GM23338 (cell line): ENCODE measurements around the gene CHD9. TPM values are rescaled to one million over a fixed set of nuclear protein-coding genes. Genes with fewer than 3 reads are reported as not detected.

Experiments used
- ATAC-seq: fragments of 200-7000 bp; cut with Tn5 transposase; 3 replicates; pipeline ENCODE4 v1.9.1; 2020
- DNase-seq: peaks from one replicate; pipeline ENCODE4 v3.0.0-alpha.2; 2015; ENCODE audit warnings: low spot score
- H2AFZ ChIP-seq: fragments of 200-600 bp; sonication (generic); 2 replicates; pipeline ENCODE4 v1.8.0; 2016; ENCODE audit warnings: antibody characterized with exemption, mild to moderate bottlenecking, moderate library complexity
- H3F3A ChIP-seq: fragments of 200-600 bp; sonication (generic); replicated peaks from 2 replicates; pipeline ENCODE4 v1.8.0; 2017; ENCODE audit warnings: antibody characterized with exemption, mixed run types, low read depth
- H3K27ac ChIP-seq: fragments of 200-600 bp; sonication (generic); 2 replicates; pipeline ENCODE4 v1.6.1; 2016; ENCODE audit warnings: low read depth
- H3K27me3 ChIP-seq: fragments of 200-600 bp; sonication (generic); 2 replicates; pipeline ENCODE4 v1.8.0; 2016; ENCODE audit warnings: mild to moderate bottlenecking, mixed run types, moderate library complexity; ENCODE audit not compliant: insufficient read depth
- H3K36me3 ChIP-seq: fragments of 200-600 bp; sonication (generic); 2 replicates; pipeline ENCODE4 v1.8.0; 2016; ENCODE audit warnings: mild to moderate bottlenecking; ENCODE audit not compliant: insufficient read depth
- H3K4me1 ChIP-seq: fragments of 200-600 bp; sonication (generic); 2 replicates; pipeline ENCODE4 v1.8.0; 2016; ENCODE audit warnings: mild to moderate bottlenecking, moderate library complexity; ENCODE audit not compliant: insufficient read depth
- H3K4me2 ChIP-seq: fragments of 200-600 bp; sonication (generic); 2 replicates; pipeline ENCODE4 v1.7.1; 2017; ENCODE audit warnings: mixed run types
- H3K4me3 ChIP-seq: fragments of 200-600 bp; sonication (generic); 2 replicates; pipeline ENCODE4 v1.6.1; 2016; ENCODE audit warnings: mixed run types
- H3K79me2 ChIP-seq: fragments of 200-600 bp; sonication (generic); replicated peaks from 2 replicates; pipeline ENCODE4 v1.8.0; 2017; ENCODE audit warnings: mild to moderate bottlenecking; ENCODE audit not compliant: insufficient read depth
- H3K9me2 ChIP-seq: fragments of 200-600 bp; sonication (generic); 2 replicates; pipeline ENCODE4 v1.8.0; 2017; ENCODE audit not compliant: insufficient read depth
- H4K20me1 ChIP-seq: fragments of 200-600 bp; sonication (generic); replicated peaks from 2 replicates; pipeline ENCODE4 v1.8.0; 2017; ENCODE audit warnings: mild to moderate bottlenecking; ENCODE audit not compliant: insufficient read depth
- H3K27ac Mint-ChIP-seq: 2 replicates; pipeline ENCODE4 v1.8.0; 2020; ENCODE audit warnings: inconsistent platforms, mild to moderate bottlenecking, moderate library complexity, mixed read lengths
- H3K27me3 Mint-ChIP-seq: 3 replicates; pipeline ENCODE4 v1.8.0; 2022; ENCODE audit warnings: low read depth, mild to moderate bottlenecking, moderate library complexity, mixed read lengths, inconsistent platforms; ENCODE audit not compliant: insufficient read depth, poor library complexity
- H3K36me3 Mint-ChIP-seq: 3 replicates; pipeline ENCODE4 v1.8.0; 2021; ENCODE audit warnings: low read depth, mild to moderate bottlenecking, inconsistent platforms, moderate library complexity, mixed read lengths
- H3K4me1 Mint-ChIP-seq: 3 replicates; pipeline ENCODE4 v1.8.0; 2020; ENCODE audit warnings: mild to moderate bottlenecking, inconsistent platforms, mixed read lengths
- H3K4me3 Mint-ChIP-seq: 3 replicates; pipeline ENCODE4 v1.8.0; 2021; ENCODE audit warnings: moderate library complexity, mild to moderate bottlenecking, inconsistent platforms, mixed read lengths
- H3K9me3 Mint-ChIP-seq: 3 replicates; pipeline ENCODE4 v1.8.0; 2020; ENCODE audit warnings: moderate library complexity, mild to moderate bottlenecking, inconsistent platforms, mixed read lengths
- CREB1 ChIP-seq: fragments of 250-450 bp; sonication (Bioruptor Pico); IDR thresholded peaks from 2 replicates; pipeline ENCODE4 v1.5.0; 2020; ENCODE audit warnings: low read depth, mild to moderate bottlenecking, moderate library complexity
- EZH2 ChIP-seq: fragments of 200-600 bp; sonication (generic); IDR thresholded peaks from one replicate; pipeline ENCODE4 v1.8.0; 2017; ENCODE audit warnings: antibody characterized with exemption, mild to moderate bottlenecking, low read depth; ENCODE audit not compliant: unreplicated experiment
- EZH2phosphoT487 ChIP-seq: fragments of 200-600 bp; sonication (generic); IDR thresholded peaks from one replicate; pipeline ENCODE4 v1.8.1; 2018; ENCODE audit warnings: antibody characterized with exemption; ENCODE audit not compliant: unreplicated experiment
- POLR2AphosphoS5 ChIP-seq: IDR thresholded peaks from 2 replicates; pipeline ENCODE4 v1.6.1; 2016; ENCODE audit warnings: antibody characterized with exemption, low read depth
- STAT1 ChIP-seq: IDR thresholded peaks from one replicate; pipeline ENCODE4 v1.6.1; 2016; ENCODE audit warnings: antibody characterized with exemption; ENCODE audit not compliant: unreplicated experiment
- ZNF114 ChIP-seq: fragments of 250-450 bp; sonication (Bioruptor Pico); IDR thresholded peaks from 2 replicates; pipeline ENCODE4 v1.5.0; 2020; ENCODE audit warnings: mild to moderate bottlenecking, moderate library complexity
- ZNF331 ChIP-seq: fragments of 250-450 bp; sonication (Bioruptor Pico); IDR thresholded peaks from 2 replicates; pipeline ENCODE4 v1.5.0; 2020; ENCODE audit warnings: low read depth, mild to moderate bottlenecking, moderate library complexity
- polyA plus RNA-seq: library from polyadenylated mRNA; unstranded; fragments of >200 nt; fragmentation: Nextera tagmentation; extraction: Ambion mirVana; gene quantifications from 2 replicates; pipeline ENCODE4 v1.2.1, GENCODE V29; 2016
- total RNA-seq: library from RNA; depleted of rRNA; stranded (reverse); fragments of >200 nt; shearing (Covaris generic); gene quantifications from 2 replicates; pipeline ENCODE4 v1.2.3, GENCODE V29; 2014
- TF ChIP-seq, protein P1 (sequence below): fragments of 250-450 bp; sonication (Bioruptor Pico); IDR thresholded peaks from 2 replicates; pipeline ENCODE4 v1.5.0; 2020; ENCODE audit warnings: mild to moderate bottlenecking, moderate library complexity

Gene CHD9
- total and polyA plus RNA-seq, 2 experiments from 2014 or later = 18.8 to 46.6 TPM

DNA sequence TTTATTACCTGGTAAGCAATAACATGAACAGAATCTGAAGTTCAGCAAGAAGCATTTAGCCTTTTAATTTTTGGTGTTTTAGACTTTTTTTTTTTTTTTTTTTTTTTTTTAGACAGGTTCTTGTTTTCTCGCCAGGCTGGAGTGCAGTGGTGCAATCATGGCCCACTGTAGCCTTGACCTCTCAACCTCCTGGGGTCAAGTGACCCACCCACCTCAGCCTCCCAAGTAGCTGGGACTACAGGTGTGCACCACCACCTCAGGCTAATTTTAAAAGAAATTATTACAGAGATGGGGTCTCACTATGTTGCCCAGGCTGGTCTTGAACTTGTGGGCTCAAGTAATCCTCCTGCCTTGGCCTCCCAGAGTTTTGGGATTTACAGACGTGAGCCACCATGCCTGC, 206.5 kb downstream of the CHD9 start:
- Histone ChIP-seq H3F3A (no peaks in the 10 kb centered on the region), H3K9me2 (no peaks in the 10 kb centered on the region), H2AFZ (no peak overlapping the region), H3K4me3 (no peak overlapping the region), H3K27me3 (no peaks in the 10 kb centered on the region), H4K20me1 (no peaks in the 10 kb centered on the region), H3K27ac (no peak overlapping the region), H3K4me2 (no peak overlapping the region), H3K79me2 (no peaks in the 10 kb centered on the region), H3K4me1 (no peaks in the 10 kb centered on the region), H3K36me3 (0 out of 2 replicates have a peak, but pooled peaks cover 7% of the 10 kb centered on the region)
- no peak overlapping the region for H3K4me3 Mint-ChIP-seq
- H3K9me3 Mint-ChIP-seq = peaks cover 7% of the 10 kb centered on the region; the same call in 1 of the 3 replicates
- DNase-seq (no peak), ATAC-seq (no peak)
- peaks cover 70% of the 10 kb centered on the region for H3K36me3 Mint-ChIP-seq
- no peaks in the 10 kb centered on the region for H3K4me1 Mint-ChIP-seq
- TF ChIP-seq STAT1 (no peak), EZH2phosphoT487 (no peak), EZH2 (no peak)
- TF ChIP-seq, protein P1, sequence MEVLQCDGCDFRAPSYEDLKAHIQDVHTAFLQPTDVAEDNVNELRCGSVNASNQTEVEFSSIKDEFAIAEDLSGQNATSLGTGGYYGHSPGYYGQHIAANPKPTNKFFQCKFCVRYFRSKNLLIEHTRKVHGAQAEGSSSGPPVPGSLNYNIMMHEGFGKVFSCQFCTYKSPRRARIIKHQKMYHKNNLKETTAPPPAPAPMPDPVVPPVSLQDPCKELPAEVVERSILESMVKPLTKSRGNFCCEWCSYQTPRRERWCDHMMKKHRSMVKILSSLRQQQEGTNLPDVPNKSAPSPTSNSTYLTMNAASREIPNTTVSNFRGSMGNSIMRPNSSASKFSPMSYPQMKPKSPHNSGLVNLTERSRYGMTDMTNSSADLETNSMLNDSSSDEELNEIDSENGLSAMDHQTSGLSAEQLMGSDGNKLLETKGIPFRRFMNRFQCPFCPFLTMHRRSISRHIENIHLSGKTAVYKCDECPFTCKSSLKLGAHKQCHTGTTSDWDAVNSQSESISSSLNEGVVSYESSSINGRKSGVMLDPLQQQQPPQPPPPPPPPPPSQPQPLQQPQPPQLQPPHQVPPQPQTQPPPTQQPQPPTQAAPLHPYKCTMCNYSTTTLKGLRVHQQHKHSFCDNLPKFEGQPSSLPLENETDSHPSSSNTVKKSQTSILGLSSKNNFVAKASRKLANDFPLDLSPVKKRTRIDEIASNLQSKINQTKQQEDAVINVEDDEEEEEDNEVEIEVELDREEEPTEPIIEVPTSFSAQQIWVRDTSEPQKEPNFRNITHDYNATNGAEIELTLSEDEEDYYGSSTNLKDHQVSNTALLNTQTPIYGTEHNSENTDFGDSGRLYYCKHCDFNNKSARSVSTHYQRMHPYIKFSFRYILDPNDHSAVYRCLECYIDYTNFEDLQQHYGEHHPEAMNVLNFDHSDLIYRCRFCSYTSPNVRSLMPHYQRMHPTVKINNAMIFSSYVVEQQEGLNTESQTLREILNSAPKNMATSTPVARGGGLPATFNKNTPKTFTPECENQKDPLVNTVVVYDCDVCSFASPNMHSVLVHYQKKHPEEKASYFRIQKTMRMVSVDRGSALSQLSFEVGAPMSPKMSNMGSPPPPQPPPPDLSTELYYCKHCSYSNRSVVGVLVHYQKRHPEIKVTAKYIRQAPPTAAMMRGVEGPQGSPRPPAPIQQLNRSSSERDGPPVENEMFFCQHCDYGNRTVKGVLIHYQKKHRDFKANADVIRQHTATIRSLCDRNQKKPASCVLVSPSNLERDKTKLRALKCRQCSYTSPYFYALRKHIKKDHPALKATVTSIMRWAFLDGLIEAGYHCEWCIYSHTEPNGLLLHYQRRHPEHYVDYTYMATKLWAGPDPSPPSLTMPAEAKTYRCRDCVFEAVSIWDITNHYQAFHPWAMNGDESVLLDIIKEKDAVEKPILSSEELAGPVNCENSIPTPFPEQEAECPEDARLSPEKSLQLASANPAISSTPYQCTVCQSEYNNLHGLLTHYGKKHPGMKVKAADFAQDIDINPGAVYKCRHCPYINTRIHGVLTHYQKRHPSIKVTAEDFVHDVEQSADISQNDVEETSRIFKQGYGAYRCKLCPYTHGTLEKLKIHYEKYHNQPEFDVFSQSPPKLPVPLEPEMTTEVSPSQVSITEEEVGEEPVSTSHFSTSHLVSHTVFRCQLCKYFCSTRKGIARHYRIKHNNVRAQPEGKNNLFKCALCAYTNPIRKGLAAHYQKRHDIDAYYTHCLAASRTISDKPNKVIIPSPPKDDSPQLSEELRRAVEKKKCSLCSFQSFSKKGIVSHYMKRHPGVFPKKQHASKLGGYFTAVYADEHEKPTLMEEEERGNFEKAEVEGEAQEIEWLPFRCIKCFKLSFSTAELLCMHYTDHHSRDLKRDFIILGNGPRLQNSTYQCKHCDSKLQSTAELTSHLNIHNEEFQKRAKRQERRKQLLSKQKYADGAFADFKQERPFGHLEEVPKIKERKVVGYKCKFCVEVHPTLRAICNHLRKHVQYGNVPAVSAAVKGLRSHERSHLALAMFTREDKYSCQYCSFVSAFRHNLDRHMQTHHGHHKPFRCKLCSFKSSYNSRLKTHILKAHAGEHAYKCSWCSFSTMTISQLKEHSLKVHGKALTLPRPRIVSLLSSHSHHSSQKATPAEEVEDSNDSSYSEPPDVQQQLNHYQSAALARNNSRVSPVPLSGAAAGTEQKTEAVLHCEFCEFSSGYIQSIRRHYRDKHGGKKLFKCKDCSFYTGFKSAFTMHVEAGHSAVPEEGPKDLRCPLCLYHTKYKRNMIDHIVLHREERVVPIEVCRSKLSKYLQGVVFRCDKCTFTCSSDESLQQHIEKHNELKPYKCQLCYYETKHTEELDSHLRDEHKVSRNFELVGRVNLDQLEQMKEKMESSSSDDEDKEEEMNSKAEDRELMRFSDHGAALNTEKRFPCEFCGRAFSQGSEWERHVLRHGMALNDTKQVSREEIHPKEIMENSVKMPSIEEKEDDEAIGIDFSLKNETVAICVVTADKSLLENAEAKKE (CRISPR knock-in tag) = no peak
- H3K27ac Mint-ChIP-seq = no peak overlapping the region
- H3K27me3 Mint-ChIP-seq = no peaks in the 10 kb centered on the region

DNA sequence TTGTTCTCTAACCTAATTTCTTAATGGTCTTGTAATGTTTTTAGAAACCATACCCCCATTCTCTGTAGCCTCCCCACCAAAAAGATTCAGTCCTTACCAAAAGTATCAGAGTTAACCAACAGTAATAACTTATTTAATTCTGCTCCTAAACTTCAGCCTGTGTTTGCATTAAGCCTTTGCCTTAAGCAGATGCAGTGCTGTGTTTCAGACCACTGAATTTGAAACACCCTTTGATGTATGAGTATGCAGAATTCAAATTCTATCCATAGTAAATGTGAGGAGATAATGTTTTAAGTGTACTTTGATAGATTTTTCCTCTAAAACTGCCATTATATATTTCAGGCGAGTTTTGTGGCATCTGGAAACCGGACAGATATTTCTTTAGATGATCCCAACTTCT, 207.9 kb downstream of the CHD9 start:
- H2AFZ ChIP-seq = no peak overlapping the region
- no peaks in the 10 kb centered on the region for H3K27me3 ChIP-seq
- no peak overlapping the region for H3K27ac Mint-ChIP-seq
- TF ChIP-seq POLR2AphosphoS5 = no peak
- TF ChIP-seq ZNF331 (CRISPR knock-in tag) = no peak
- TF ChIP-seq ZNF114 (CRISPR knock-in tag) = no peak
- TF ChIP-seq CREB1 (CRISPR knock-in tag) = no peak
- H3K27ac ChIP-seq = no peak overlapping the region
- DNase-seq (no peak), ATAC-seq (no peak)
- H4K20me1 ChIP-seq = no peaks in the 10 kb centered on the region
- H3K4me1 Mint-ChIP-seq = no peaks in the 10 kb centered on the region
- peaks cover 7% of the 10 kb centered on the region; the same call in 1 of the 3 replicates for H3K9me3 Mint-ChIP-seq
- 0 out of 2 replicates have a peak, but pooled peaks cover 7% of the 10 kb centered on the region for H3K36me3 ChIP-seq
- H3K9me2 ChIP-seq = no peaks in the 10 kb centered on the region
- H3K79me2 ChIP-seq = no peaks in the 10 kb centered on the region
- no peak overlapping the region for H3K4me3 ChIP-seq
- no peaks in the 10 kb centered on the region for H3F3A ChIP-seq
- H3K4me3 Mint-ChIP-seq = no peak overlapping the region
- H3K4me2 ChIP-seq = no peak overlapping the region
- no peaks in the 10 kb centered on the region for H3K27me3 Mint-ChIP-seq
- H3K36me3 Mint-ChIP-seq = peaks cover 63% of the 10 kb centered on the region
- H3K4me1 ChIP-seq = no peaks in the 10 kb centered on the region
